OCI-LY3 (cell line): ENCODE data around the gene APIP.

Experiments
- H2AFZ ChIP-seq: fragments of 200-600, 300-600 bp; shearing (Covaris generic); 2 replicates; pipeline ENCODE4 v1.6.0; 2014; ENCODE audit warnings: antibody characterized with exemption, low read depth, low read length
- H3K27ac ChIP-seq: fragments of 200-600, 300-600 bp; sonication (generic); 2 replicates; pipeline ENCODE4 v1.5.1; 2014; ENCODE audit warnings: mild to moderate bottlenecking, low read length, moderate library complexity, mixed read lengths
- H3K27me3 ChIP-seq: fragments of 200-600, 300-600 bp; sonication (generic); 2 replicates; pipeline ENCODE4 v1.6.1; 2014; ENCODE audit warnings: low read depth, low read length, mixed read lengths
- H3K36me3 ChIP-seq: fragments of 200-600, 300-600 bp; sonication (generic); replicated peaks from 2 replicates; pipeline ENCODE3; 2014; ENCODE audit warnings: low read depth, low read length, mixed read lengths
- H3K4me1 ChIP-seq: fragments of 300-600, 200-600 bp; sonication (generic); 2 replicates; pipeline ENCODE4 v1.6.1; 2014; ENCODE audit warnings: low read length, mixed read lengths
- H3K4me2 ChIP-seq: fragments of 200-600, 300-600 bp; sonication (generic); 2 replicates; pipeline ENCODE4 v1.6.1; 2014; ENCODE audit warnings: low read length, mixed read lengths
- H3K4me3 ChIP-seq: fragments of 300-600, 200-600 bp; sonication (generic); 2 replicates; pipeline ENCODE4 v1.5.1; 2014; ENCODE audit warnings: antibody characterized with exemption, mild to moderate bottlenecking, low read length, moderate library complexity
- H3K79me2 ChIP-seq: fragments of 300-600, 200-600 bp; shearing (Covaris generic); 2 replicates; pipeline ENCODE4 v1.6.1; 2014; ENCODE audit warnings: mild to moderate bottlenecking, low read length, mixed read lengths
- H3K9ac ChIP-seq: fragments of 300-600, 200-600 bp; shearing (Covaris generic); 2 replicates; pipeline ENCODE4 v1.6.0; 2014; ENCODE audit warnings: mild to moderate bottlenecking, low read length, moderate library complexity
- H3K9me3 ChIP-seq: fragments of 200-600, 300-600 bp; shearing (Covaris generic); 2 replicates; pipeline ENCODE4 v1.6.1; 2014; ENCODE audit warnings: low read length, mixed read lengths; ENCODE audit not compliant: insufficient read depth
- H4K20me1 ChIP-seq: fragments of 200-600, 300-600 bp; sonication (generic); 2 replicates; pipeline ENCODE4 v1.6.1; 2016; ENCODE audit warnings: low read length, mixed read lengths; ENCODE audit not compliant: insufficient read depth
- CTCF ChIP-seq: fragments of 200-600, 300-600 bp; sonication (generic); IDR thresholded peaks from 2 replicates; pipeline ENCODE4 v1.5.1; 2014; ENCODE audit warnings: antibody characterized with exemption, low read length, low read depth
- EZH2phosphoT487 ChIP-seq: fragments of 200-600 bp; shearing (Covaris generic); IDR thresholded peaks from 2 replicates; pipeline ENCODE4 v1.6.1; 2018; ENCODE audit warnings: antibody characterized with exemption, mixed run types, low read depth

The APIP gene

GRCh38 chr11:34960277-34960676 lies 44.1 kb upstream of the APIP start:
- H3K4me1 ChIP-seq: no peaks in the 10 kb centered on the region
- no peaks in the 10 kb centered on the region for H4K20me1 ChIP-seq
- H3K27ac ChIP-seq: no peak overlapping the region
- no peaks in the 10 kb centered on the region for H3K36me3 ChIP-seq
- no peak overlapping the region for H3K4me3 ChIP-seq
- no peaks in the 10 kb centered on the region for H3K27me3 ChIP-seq
- H3K9me3 ChIP-seq: no peaks in the 10 kb centered on the region
- no peak overlapping the region for H3K9ac ChIP-seq
- no peak overlapping the region for H2AFZ ChIP-seq
- no peak overlapping the region for H3K4me2 ChIP-seq
- no peaks in the 10 kb centered on the region for H3K79me2 ChIP-seq
- TF ChIP-seq EZH2phosphoT487: no peak
- no peak for TF ChIP-seq CTCF

- Histone ChIP-seq H3K36me3 (no peaks in the 10 kb centered on the region), H2AFZ (no peak overlapping the region), H3K9me3 (no peaks in the 10 kb centered on the region), H3K4me3 (no peak overlapping the region), H4K20me1 (no peaks in the 10 kb centered on the region), H3K79me2 (no peaks in the 10 kb centered on the region), H3K4me2 (no peak overlapping the region), H3K4me1 (no peaks in the 10 kb centered on the region), H3K27ac (no peak overlapping the region), H3K9ac (no peak overlapping the region), H3K27me3 (no peaks in the 10 kb centered on the region)
- TF ChIP-seq CTCF (no peak), EZH2phosphoT487 (no peak)
Observed at GRCh38 chr11:34959770-34960169, 43.6 kb upstream of the APIP start.

- H3K9me3 ChIP-seq: no peaks in the 10 kb centered on the region
- H3K4me2 ChIP-seq: no peak overlapping the region
- no peaks in the 10 kb centered on the region for H3K4me1 ChIP-seq
- TF ChIP-seq CTCF: no peak
- TF ChIP-seq EZH2phosphoT487: no peak
- H3K4me3 ChIP-seq: no peak overlapping the region
- no peaks in the 10 kb centered on the region for H4K20me1 ChIP-seq
- H2AFZ ChIP-seq: no peak overlapping the region
- H3K79me2 ChIP-seq: no peaks in the 10 kb centered on the region
- H3K27ac ChIP-seq: no peak overlapping the region
- H3K36me3 ChIP-seq: no peaks in the 10 kb centered on the region
- no peaks in the 10 kb centered on the region for H3K27me3 ChIP-seq
- H3K9ac ChIP-seq: no peak overlapping the region
Observed at GRCh38 chr11:34957606-34958005, 41.4 kb upstream of the APIP start.

GRCh38 chr11:34957206-34957605 lies 41.0 kb upstream of the APIP start:
- H3K4me2 ChIP-seq: no peak overlapping the region
- H3K9me3 ChIP-seq: no peaks in the 10 kb centered on the region
- H3K27me3 ChIP-seq: no peaks in the 10 kb centered on the region
- no peak overlapping the region for H2AFZ ChIP-seq
- H3K4me1 ChIP-seq: no peaks in the 10 kb centered on the region
- H3K4me3 ChIP-seq: no peak overlapping the region
- H3K36me3 ChIP-seq: no peaks in the 10 kb centered on the region
- no peak overlapping the region for H3K27ac ChIP-seq
- H3K9ac ChIP-seq: no peak overlapping the region
- H3K79me2 ChIP-seq: no peaks in the 10 kb centered on the region
- no peaks in the 10 kb centered on the region for H4K20me1 ChIP-seq
- TF ChIP-seq EZH2phosphoT487: no peak
- TF ChIP-seq CTCF: no peak
